ENCODE data around the gene SNRNP35. TPM values are rescaled to one million over a fixed set of nuclear protein-coding genes. Genes with fewer than 3 reads are reported as not detected.

SNRNP35 gene
- total RNA-seq, 4 donors from 2014 or later, result 22.6 to 40.4 (median 23.5) TPM

GRCh38 chr12:123444092-123445026, 13.6 kb upstream of the SNRNP35 start:
- H3K4me1 ChIP-seq, result peaks cover 0 to 8% of the 10 kb centered on the region in 2 donors
- H3K4me3 ChIP-seq, result no peak overlapping the region
- no peaks in the 10 kb centered on the region for H3K36me3 ChIP-seq
- DNase-seq (no peak), ATAC-seq (no peak)
- H3K27ac ChIP-seq, result peak overlapping the region in 2 of 4 donors; percentile 45 to 63
- TF ChIP-seq POLR2A (IDR thresholded peaks at IDR 0.05), result no peak
- no peak for TF ChIP-seq CTCF (IDR thresholded peaks at IDR 0.05 in 4 of 5, conservative IDR thresholded peaks at IDR 0.05 in 1 of 5)
- intact Hi-C loops (cut with DNase I; ENCODE audit: low total_unique reads), result no loop called here
- in situ Hi-C loops (cut with MboI; ENCODE audit: low sequenced_read_pairs in 4 of 4), result no loop called here
- H3K27me3 ChIP-seq, result no peaks in the 10 kb centered on the region
- no peaks in the 10 kb centered on the region for H3K9me3 ChIP-seq

- no peak overlapping the region for H3K4me3 ChIP-seq
- TF ChIP-seq POLR2A (IDR thresholded peaks at IDR 0.05), result no peak
- no peak for TF ChIP-seq CTCF (IDR thresholded peaks at IDR 0.05 in 4 of 5, conservative IDR thresholded peaks at IDR 0.05 in 1 of 5)
Measured at GRCh38 chr12:123445388-123446332, 12.3 kb upstream of the SNRNP35 start.

GRCh38 chr12:123446333-123446713, 11.6 kb upstream of the SNRNP35 start:
- Histone ChIP-seq H3K9me3 (no peaks in the 10 kb centered on the region), H3K4me3 (no peak overlapping the region), H3K4me1 (peaks cover 0 to 8% of the 10 kb centered on the region in 2 donors), H3K27me3 (no peaks in the 10 kb centered on the region), H3K36me3 (no peaks in the 10 kb centered on the region), H3K27ac (peak overlapping the region in 3 of 4 donors; percentile 35 to 63 (median 48))
- no peak for DNase-seq
- in situ Hi-C loops (cut with MboI; ENCODE audit: low sequenced_read_pairs in 4 of 4) (no loop called here), intact Hi-C loops (cut with DNase I; ENCODE audit: low total_unique reads) (no loop called here)
- TF ChIP-seq CTCF (IDR thresholded peaks at IDR 0.05 in 4 of 5, conservative IDR thresholded peaks at IDR 0.05 in 1 of 5) (no peak), POLR2A (IDR thresholded peaks at IDR 0.05) (no peak)
- no peak for ATAC-seq

More at GRCh38 chr12:123445388-123446332, 12.3 kb upstream of the SNRNP35 start:
- DNase-seq (no peak), ATAC-seq (peak; percentile 30 to 63)
- no peaks in the 10 kb centered on the region for H3K9me3 ChIP-seq
- peaks cover 0 to 8% of the 10 kb centered on the region in 2 donors for H3K4me1 ChIP-seq
- intact Hi-C loops (cut with DNase I; ENCODE audit: low total_unique reads) (no loop called here), in situ Hi-C loops (cut with MboI; ENCODE audit: low sequenced_read_pairs in 4 of 4) (no loop called here)
- no peaks in the 10 kb centered on the region for H3K27me3 ChIP-seq
- no peaks in the 10 kb centered on the region for H3K36me3 ChIP-seq
- peak overlapping the region in 3 of 4 donors; percentile 45 to 63 (median 48) for H3K27ac ChIP-seq

- peaks cover 0 to 8% of the 10 kb centered on the region in 2 donors for H3K4me1 ChIP-seq
- no peak overlapping the region for H3K4me3 ChIP-seq
- H3K36me3 ChIP-seq, result no peaks in the 10 kb centered on the region
- TF ChIP-seq CTCF (IDR thresholded peaks at IDR 0.05 in 4 of 5, conservative IDR thresholded peaks at IDR 0.05 in 1 of 5) (no peak), POLR2A (IDR thresholded peaks at IDR 0.05) (no peak)
- no peaks in the 10 kb centered on the region for H3K27me3 ChIP-seq
- no peaks in the 10 kb centered on the region for H3K9me3 ChIP-seq
- intact Hi-C loops (cut with DNase I; ENCODE audit: low total_unique reads) (no loop called here), in situ Hi-C loops (cut with MboI; ENCODE audit: low sequenced_read_pairs in 4 of 4) (no loop called here)
- ATAC-seq (no peak), DNase-seq (no peak)
- no peak overlapping the region for H3K27ac ChIP-seq
Measured at GRCh38 chr12:123449249-123449733, 8.6 kb upstream of the SNRNP35 start.
